HG02798 (cell line): Measurements from ENCODE around the gene PITPNM3.

ENCODE experiments used
- ATAC-seq: cut with Tn5 transposase; IDR thresholded peaks from one replicate; pipeline ENCODE4 v1.9.1; 2021; ENCODE audit warnings: mild to moderate bottlenecking; ENCODE audit not compliant: unreplicated experiment, poor library complexity

The PITPNM3 gene

GRCh38 chr17:6531575-6531974 is 24.8 kb downstream of the PITPNM3 start:
- no peak for ATAC-seq

GRCh38 chr17:6530324-6530920 is 25.9 kb downstream of the PITPNM3 start:
- ATAC-seq, result no peak

- ATAC-seq, result no peak
Observed at GRCh38 chr17:6528557-6528956, 27.8 kb downstream of the PITPNM3 start.

GRCh38 chr17:6526362-6527152 is 29.8 kb downstream of the PITPNM3 start:
- ATAC-seq, result no peak

GRCh38 chr17:6525731-6526130 is 30.6 kb downstream of the PITPNM3 start:
- no peak for ATAC-seq

- no peak for ATAC-seq
Observed at GRCh38 chr17:6525141-6525540, 31.2 kb downstream of the PITPNM3 start.

GRCh38 chr17:6524520-6524919 is 31.8 kb downstream of the PITPNM3 start:
- no peak for ATAC-seq

GRCh38 chr17:6523809-6524355 is 32.5 kb downstream of the PITPNM3 start:
- ATAC-seq, result no peak

GRCh38 chr17:6523330-6523729 is 33.0 kb downstream of the PITPNM3 start:
- no peak for ATAC-seq

GRCh38 chr17:6521586-6521985 is 34.8 kb downstream of the PITPNM3 start:
- ATAC-seq, result no peak

- no peak for ATAC-seq
Observed at GRCh38 chr17:6517062-6517461, 39.3 kb downstream of the PITPNM3 start.

GRCh38 chr17:6514371-6514770 is 42.0 kb downstream of the PITPNM3 start:
- no peak for ATAC-seq

GRCh38 chr17:6512552-6512951 is 43.8 kb downstream of the PITPNM3 start:
- no peak for ATAC-seq

GRCh38 chr17:6510321-6510977 is 45.9 kb downstream of the PITPNM3 start:
- ATAC-seq, result no peak

- no peak for ATAC-seq
Observed at GRCh38 chr17:6509921-6510320, 46.4 kb downstream of the PITPNM3 start.

- ATAC-seq, result no peak
Observed at GRCh38 chr17:6509031-6509771, 47.2 kb downstream of the PITPNM3 start.

- ATAC-seq, result no peak
Observed at GRCh38 chr17:6508519-6509030, 47.8 kb downstream of the PITPNM3 start.

GRCh38 chr17:6508016-6508415 is 48.3 kb downstream of the PITPNM3 start:
- ATAC-seq, result no peak

- no peak for ATAC-seq
Observed at GRCh38 chr17:6507535-6507934, 48.8 kb downstream of the PITPNM3 start.

GRCh38 chr17:6506679-6507231 is 49.6 kb downstream of the PITPNM3 start:
- no peak for ATAC-seq
